Endothelial cell of umbilical vein (primary cell): Measurements from ENCODE around the gene MAMSTR. TPM values are rescaled to one million over a fixed set of nuclear protein-coding genes. Genes with fewer than 3 reads are reported as not detected.

Source experiments
- BruUV-seq: library from RNA; stranded (reverse); fragments of 400-500 nt; replicated peaks from 2 replicates; lab custom pipeline; 2021; lab: Mats Ljungman, UMichigan
- CTCF ChIA-PET: fragments of 300-600, 350-600 bp; sonication (Branson Sonifier 250); formaldehyde crosslinking; loops from one replicate; lab custom pipeline; 2021; ENCODE audit warnings: antibody characterized with exemption, inconsistent platforms; lab: Charles Lee
- POLR2A ChIA-PET: fragments of 300-600, 350-600 bp; sonication (Branson Sonifier 250); formaldehyde crosslinking; loops from one replicate; lab custom pipeline; 2021; ENCODE audit warnings: antibody characterized with exemption, inconsistent platforms; lab: Charles Lee
- DNase-seq: peaks from one replicate; pipeline ENCODE4 v3.0.0-alpha.2; 2011; ENCODE audit warnings: low read depth, low spot score
- FAIRE-seq: peaks from 2 replicates; lab custom pipeline; 2011; peaks lifted over from hg19 to GRCh38; lab: Jason Lieb, UNC
- H2AFZ ChIP-seq: 2 replicates; pipeline ENCODE4 v1.6.0; 2012; ENCODE audit warnings: low read depth, low read length, control low read depth, inconsistent platforms
- H3K27ac ChIP-seq: 2 replicates; pipeline ENCODE4 v1.5.1; 2011; ENCODE audit warnings: low read depth, mild to moderate bottlenecking, control low read depth, low read length, moderate library complexity; ENCODE audit not compliant: insufficient read depth
- H3K27me3 ChIP-seq, 2 experiments: 2 replicates each; pipeline versions ENCODE4 v1.6.0 to v1.6.1; 2011; ENCODE audit warnings: low read length in 2 of 2, mixed read lengths in 1 of 2; ENCODE audit not compliant: control insufficient read depth in 2 of 2, insufficient read depth in 2 of 2
- H3K36me3 ChIP-seq, 2 experiments: 2 replicates in 1 of 2; 3 replicates in 1 of 2; pipeline ENCODE4 v1.5.1; 2011; ENCODE audit warnings: low read length in 2 of 2, mild to moderate bottlenecking in 1 of 2, moderate library complexity in 1 of 2; ENCODE audit not compliant: control insufficient read depth in 2 of 2, insufficient read depth in 2 of 2; ENCODE audit errors: extremely low read depth in 1 of 2
- H3K4me1 ChIP-seq: 3 replicates; pipeline ENCODE4 v1.5.1; 2011; ENCODE audit warnings: mild to moderate bottlenecking, low read length; ENCODE audit not compliant: control insufficient read depth, insufficient read depth; ENCODE audit errors: extremely low read depth
- H3K4me2 ChIP-seq: 2 replicates; pipeline ENCODE4 v1.6.1; 2011; ENCODE audit warnings: low read length, control low read depth, mixed read lengths; ENCODE audit not compliant: insufficient read depth
- H3K4me3 ChIP-seq, 3 experiments: fragments of 200-600 bp in 1 of 3; sonication (generic), shearing (Covaris generic) in 1 of 3; replicated peaks in 1 of 3; 2 replicates each; pipeline ENCODE4 v1.5.1; 2011 to 2016; ENCODE audit warnings: control low read depth in 3 of 3, low read length in 3 of 3, mild to moderate bottlenecking in 2 of 3, inconsistent platforms in 1 of 3, low read depth in 1 of 3, moderate library complexity in 1 of 3; ENCODE audit not compliant: insufficient read depth in 1 of 3
- H3K79me2 ChIP-seq: 2 replicates; pipeline ENCODE4 v1.6.0; 2012; ENCODE audit warnings: low read length, inconsistent platforms; ENCODE audit not compliant: control insufficient read depth, insufficient read depth
- H3K9ac ChIP-seq: replicated peaks from 2 replicates; pipeline ENCODE3; 2011; ENCODE audit warnings: low read length, control low read depth; ENCODE audit not compliant: insufficient read depth; ENCODE audit errors: extremely low read depth
- H3K9me1 ChIP-seq: replicated peaks from 3 replicates; pipeline ENCODE4 v1.6.0; 2011; ENCODE audit warnings: mild to moderate bottlenecking, low read length; ENCODE audit not compliant: control insufficient read depth, insufficient read depth; ENCODE audit errors: extremely low read depth
- H3K9me3 ChIP-seq: replicated peaks from 2 replicates; pipeline ENCODE4 v1.5.1; 2012; ENCODE audit warnings: low read length, inconsistent platforms; ENCODE audit not compliant: control insufficient read depth, insufficient read depth
- H4K20me1 ChIP-seq: replicated peaks from 2 replicates; pipeline ENCODE3; 2011; ENCODE audit warnings: mild to moderate bottlenecking, low read length; ENCODE audit not compliant: control insufficient read depth, insufficient read depth; ENCODE audit errors: extremely low read depth
- CTCF ChIP-seq, 2 donors: IDR thresholded peaks; 1 replicate in 1 of 2; 2 replicates in 1 of 2; pipeline ENCODE4 v1.5.1; 2011; ENCODE audit warnings: low read length in 2 of 2, mild to moderate bottlenecking in 2 of 2, moderate library complexity in 2 of 2, control low read depth in 1 of 2, inconsistent platforms in 1 of 2, low read depth in 1 of 2; ENCODE audit not compliant: insufficient read depth in 1 of 2; ENCODE audit errors: extremely low read depth in 1 of 2
- FOS ChIP-seq: IDR thresholded peaks from 2 replicates; pipeline ENCODE4 v1.6.1; 2011; ENCODE audit warnings: mild to moderate bottlenecking, low read length, moderate library complexity, borderline replicate concordance; ENCODE audit not compliant: insufficient read depth
- GATA2 ChIP-seq: IDR thresholded peaks from 2 replicates; pipeline ENCODE4 v1.7.0; 2011; ENCODE audit warnings: low read depth, mild to moderate bottlenecking, moderate library complexity, mixed read lengths, low read length; ENCODE audit not compliant: insufficient read length, insufficient read depth
- MAX ChIP-seq: IDR thresholded peaks from 2 replicates; pipeline ENCODE4 v1.6.1; 2011; ENCODE audit not compliant: insufficient read depth, insufficient read length
- MYC ChIP-seq: IDR thresholded peaks from one replicate; pipeline ENCODE4 v1.6.1; 2011; ENCODE audit warnings: mild to moderate bottlenecking, low read depth, low read length
- POLR2A ChIP-seq: IDR thresholded peaks from 2 replicates; pipeline ENCODE4 v1.6.1; 2012; ENCODE audit warnings: low read depth, mild to moderate bottlenecking, control low read depth, low read length
- POLR2AphosphoS5 ChIP-seq: IDR thresholded peaks from 2 replicates; pipeline ENCODE4 v1.6.1; 2012; ENCODE audit warnings: low read depth, mild to moderate bottlenecking, control low read depth, low read length, moderate library complexity; ENCODE audit not compliant: insufficient read depth
- dilution Hi-C: fragments of 300-500 bp; cut with MboI; formaldehyde crosslinking; loops from one replicate; pipeline ENCODE4 v1.15.0; 2019; ENCODE audit warnings: low sequenced_read_pairs; ENCODE audit not compliant: extremely low pct_ligation_motif_present
- intact Hi-C: fragments of 100-400 bp; cut with micrococcal nuclease; formaldehyde crosslinking; loops from one replicate; pipeline ENCODE4 v1.10.0; 2022
- polyA plus RNA-seq, 4 experiments: library from polyadenylated mRNA; depleted of rRNA in 3 of 4; stranded (reverse) in 3 of 4; unstranded in 1 of 4; fragments of >200 nt; gene quantifications; 2 replicates each; pipeline versions ENCODE4 v1.2.1 to v1.2.3, GENCODE V29; 2011 to 2012; ENCODE audit warnings: missing spikeins in 1 of 4
- total RNA-seq: library from RNA; stranded (reverse); gene quantifications from 2 replicates; pipeline ENCODE4 v1.2.3, GENCODE V29; 2021

MAMSTR gene
- total and polyA plus RNA-seq, 2 donors (not counting 3 experiments of a cell fraction or from before 2014, with no cell fraction given) = 0.57 to 0.84 TPM

DNA sequence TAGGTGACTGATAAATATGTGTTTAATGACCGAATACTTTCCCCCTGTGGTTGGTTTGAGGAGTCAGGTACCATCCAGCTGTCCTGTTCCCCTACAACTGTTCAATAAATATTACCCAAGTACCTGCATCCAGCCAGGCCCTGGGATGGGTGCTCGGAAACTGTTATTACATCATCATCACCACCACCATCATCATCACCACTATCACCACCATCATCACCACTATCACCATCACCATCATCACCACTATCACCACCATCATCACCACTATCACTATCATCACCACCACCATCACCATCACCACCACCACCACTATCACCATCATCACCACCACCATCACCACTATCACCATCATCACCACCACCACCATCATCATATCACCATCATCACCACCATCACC lies 50.8 kb downstream of the MAMSTR start:
- ChIA-PET POLR2A (no interaction called here), CTCF (no interaction called here)
- no peak for DNase-seq
- FAIRE-seq = no peak
- H3K9me1 ChIP-seq = no peaks in the 10 kb centered on the region
- no TSS peak for BruUV-seq
- intact Hi-C loops = no loop called here
- dilution Hi-C loops = no loop called here
- H3K27me3 ChIP-seq = no peaks in the 10 kb centered on the region
- no peaks in the 10 kb centered on the region for H3K4me1 ChIP-seq
- no peak overlapping the region for H3K9ac ChIP-seq
- H3K79me2 ChIP-seq = no peaks in the 10 kb centered on the region
- H3K4me2 ChIP-seq = no peak overlapping the region
- no peak overlapping the region for H2AFZ ChIP-seq
- no peak overlapping the region for H3K27ac ChIP-seq
- H3K9me3 ChIP-seq = no peaks in the 10 kb centered on the region
- no peak overlapping the region for H3K4me3 ChIP-seq
- no peaks in the 10 kb centered on the region for H4K20me1 ChIP-seq
- TF ChIP-seq FOS (no peak), MYC (no peak), CTCF (IDR thresholded peaks at IDR 0.05; ENCODE audit: extremely low read depth in 1 of 2, insufficient read depth in 1 of 2, low read depth in 1 of 2, low read length in 2 of 2) (no peak), POLR2A (no peak), MAX (no peak), POLR2AphosphoS5 (no peak), GATA2 (no peak)
- no peaks in the 10 kb centered on the region for H3K36me3 ChIP-seq
